Right atrium auricular region (tissue), 2 donors: ENCODE data around the gene ABR. TPM values are rescaled to one million over a fixed set of nuclear protein-coding genes. Genes with fewer than 3 reads are reported as not detected.

ENCODE experiments used
- DNase-seq: peaks from one replicate; pipeline ENCODE4 v3.0.0-alpha.2; 2019; ENCODE audit warnings: low spot score
- H3K27ac ChIP-seq, 2 donors: fragments of 200-600 bp; sonication (generic); 1 replicate in 1 of 2; 2 replicates in 1 of 2; pipeline ENCODE4 v1.5.1; 2016 to 2019
- H3K27me3 ChIP-seq, 2 donors: fragments of 200-600 bp; sonication (generic); one replicate each; pipeline versions ENCODE4 v1.5.1 to v1.6.0; 2017 to 2019
- H3K36me3 ChIP-seq: fragments of 200-600 bp; sonication (generic); one replicate; pipeline ENCODE4 v1.5.1; 2016
- H3K4me1 ChIP-seq, 2 donors: fragments of 200-600 bp; sonication (generic); one replicate each; pipeline versions ENCODE4 v1.5.1 to v1.6.0; 2017 to 2019
- H3K4me3 ChIP-seq, 2 donors: fragments of 200-600 bp; sonication (generic); 1 replicate in 1 of 2; 2 replicates in 1 of 2; pipeline ENCODE4 v1.5.1; 2017 to 2019; ENCODE audit warnings: mild to moderate bottlenecking in 1 of 2, moderate library complexity in 1 of 2
- H3K9me3 ChIP-seq, 2 donors: fragments of 200-600 bp; sonication (generic); one replicate each; pipeline ENCODE4 v1.5.1; 2019
- total RNA-seq, 2 donors: library from RNA; depleted of rRNA; stranded (reverse); fragments of >200 nt; gene quantifications; one replicate each; pipeline ENCODE4 v1.1.0, GENCODE V29; 2016
- TF ChIP-seq, protein P1 (sequence below), 2 donors: fragments of 200-600 bp; sonication (generic); IDR thresholded peaks; one replicate each; pipeline ENCODE4 v1.5.1; 2019; ENCODE audit warnings: antibody characterized with exemption in 2 of 2

The ABR gene
- total RNA-seq, 2 donors from 2014 or later, result 94.9 to 116 TPM

DNA sequence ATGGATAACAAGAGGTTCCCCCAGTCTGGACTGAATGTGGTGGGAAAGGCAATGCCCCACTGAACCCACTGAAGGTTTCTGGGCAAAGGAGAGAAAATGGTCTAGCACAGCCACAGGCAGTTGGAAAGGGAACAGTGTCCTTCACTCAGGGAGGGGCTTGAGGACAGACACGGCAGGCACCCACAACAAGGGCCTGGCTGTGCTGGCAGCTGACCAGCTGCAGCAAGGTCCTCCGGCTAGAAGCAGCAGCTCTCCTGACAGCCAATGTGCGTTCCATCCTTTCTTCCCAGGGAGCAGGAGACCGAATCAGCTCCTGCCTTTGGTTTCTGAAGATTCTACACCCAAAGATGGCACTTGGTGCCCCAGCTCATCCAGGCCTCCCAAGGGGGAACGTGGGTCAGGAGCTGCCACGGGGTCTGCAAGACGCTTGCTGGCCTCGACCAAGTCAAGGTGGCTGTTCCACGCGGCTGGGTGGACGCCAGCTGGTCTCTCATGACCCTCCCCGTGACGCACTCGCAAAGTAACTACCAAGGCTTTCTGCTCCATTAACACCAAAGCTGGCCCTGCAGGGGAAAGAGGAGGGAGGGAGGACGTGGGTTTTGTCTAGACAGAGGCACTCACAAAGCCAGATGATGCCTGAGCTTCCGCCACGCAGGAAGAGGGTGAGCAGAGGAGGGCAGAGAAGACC is 11.1 kb downstream of the ABR start:
- Histone ChIP-seq H3K4me3 (no peak overlapping the region), H3K4me1 (peaks cover 0 to 50% of the 10 kb centered on the region in 2 donors)

DNA sequence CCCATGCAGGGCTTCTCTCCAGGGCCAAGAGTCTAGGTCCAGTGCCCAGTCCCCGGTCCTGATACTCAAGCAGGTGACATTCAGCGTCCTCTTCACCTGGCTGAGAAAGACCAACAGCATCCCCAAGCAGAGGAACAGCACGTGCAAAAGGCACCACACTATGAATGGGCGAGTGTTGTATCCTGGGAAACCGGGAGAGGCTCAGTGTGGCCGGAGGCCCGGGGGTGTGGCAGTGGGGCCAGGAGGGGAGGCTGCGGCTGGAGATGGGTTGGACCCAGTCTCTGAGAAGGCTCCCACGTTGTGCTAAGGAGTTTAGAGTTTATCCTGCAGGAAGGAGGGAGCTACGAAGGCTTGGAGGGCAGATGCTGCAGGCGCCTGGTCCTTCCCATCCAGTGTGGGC is 13.5 kb downstream of the ABR start:
- TF ChIP-seq, protein P1, sequence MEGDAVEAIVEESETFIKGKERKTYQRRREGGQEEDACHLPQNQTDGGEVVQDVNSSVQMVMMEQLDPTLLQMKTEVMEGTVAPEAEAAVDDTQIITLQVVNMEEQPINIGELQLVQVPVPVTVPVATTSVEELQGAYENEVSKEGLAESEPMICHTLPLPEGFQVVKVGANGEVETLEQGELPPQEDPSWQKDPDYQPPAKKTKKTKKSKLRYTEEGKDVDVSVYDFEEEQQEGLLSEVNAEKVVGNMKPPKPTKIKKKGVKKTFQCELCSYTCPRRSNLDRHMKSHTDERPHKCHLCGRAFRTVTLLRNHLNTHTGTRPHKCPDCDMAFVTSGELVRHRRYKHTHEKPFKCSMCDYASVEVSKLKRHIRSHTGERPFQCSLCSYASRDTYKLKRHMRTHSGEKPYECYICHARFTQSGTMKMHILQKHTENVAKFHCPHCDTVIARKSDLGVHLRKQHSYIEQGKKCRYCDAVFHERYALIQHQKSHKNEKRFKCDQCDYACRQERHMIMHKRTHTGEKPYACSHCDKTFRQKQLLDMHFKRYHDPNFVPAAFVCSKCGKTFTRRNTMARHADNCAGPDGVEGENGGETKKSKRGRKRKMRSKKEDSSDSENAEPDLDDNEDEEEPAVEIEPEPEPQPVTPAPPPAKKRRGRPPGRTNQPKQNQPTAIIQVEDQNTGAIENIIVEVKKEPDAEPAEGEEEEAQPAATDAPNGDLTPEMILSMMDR (IDR thresholded peaks at IDR 0.05), result no peak
- Histone ChIP-seq H3K36me3 (no peaks in the 10 kb centered on the region), H3K27ac (peak overlapping the region in 1 of 2 donors; percentile 11), H3K4me3 (no peak overlapping the region), H3K4me1 (peaks cover 0 to 36% of the 10 kb centered on the region in 2 donors), H3K9me3 (no peaks in the 10 kb centered on the region), H3K27me3 (no peaks in the 10 kb centered on the region)
- no peak for DNase-seq

More for the DNA sequence above, 11.1 kb downstream of the ABR start:
- TF ChIP-seq, protein P1 (IDR thresholded peaks at IDR 0.05), result no peak
- DNase-seq, result no peak
- no peaks in the 10 kb centered on the region for H3K27me3 ChIP-seq
- H3K27ac ChIP-seq, result no peak overlapping the region
- no peaks in the 10 kb centered on the region for H3K9me3 ChIP-seq
- H3K36me3 ChIP-seq, result no peaks in the 10 kb centered on the region

DNA sequence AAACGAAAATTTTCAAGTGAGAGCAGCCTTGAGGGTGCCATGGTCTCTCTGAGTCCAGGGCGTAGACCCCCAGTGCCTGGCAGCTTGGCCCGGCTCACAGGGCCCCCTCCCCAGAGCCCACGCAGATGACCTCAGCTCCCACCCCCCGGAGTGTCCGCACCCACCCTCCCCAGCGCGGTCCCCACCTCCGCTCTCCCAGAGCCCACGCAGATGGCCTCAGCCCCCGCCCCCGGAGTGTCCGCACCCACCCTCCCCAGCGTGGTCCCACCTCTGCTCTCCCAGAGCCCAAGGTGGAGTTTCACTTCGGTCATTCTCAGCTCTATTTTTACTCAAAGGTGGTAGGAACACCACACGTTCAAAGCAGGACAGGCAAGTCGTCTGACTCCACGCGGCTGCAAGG is 13.9 kb downstream of the ABR start:
- Histone ChIP-seq H3K36me3 (no peaks in the 10 kb centered on the region), H3K27me3 (no peaks in the 10 kb centered on the region), H3K9me3 (no peaks in the 10 kb centered on the region), H3K4me3 (no peak overlapping the region), H3K27ac (peak overlapping the region; percentile 11 to 22), H3K4me1 (peaks cover 0 to 32% of the 10 kb centered on the region in 2 donors)
- no peak for DNase-seq
- TF ChIP-seq, protein P1 (IDR thresholded peaks at IDR 0.05), result no peak

DNA sequence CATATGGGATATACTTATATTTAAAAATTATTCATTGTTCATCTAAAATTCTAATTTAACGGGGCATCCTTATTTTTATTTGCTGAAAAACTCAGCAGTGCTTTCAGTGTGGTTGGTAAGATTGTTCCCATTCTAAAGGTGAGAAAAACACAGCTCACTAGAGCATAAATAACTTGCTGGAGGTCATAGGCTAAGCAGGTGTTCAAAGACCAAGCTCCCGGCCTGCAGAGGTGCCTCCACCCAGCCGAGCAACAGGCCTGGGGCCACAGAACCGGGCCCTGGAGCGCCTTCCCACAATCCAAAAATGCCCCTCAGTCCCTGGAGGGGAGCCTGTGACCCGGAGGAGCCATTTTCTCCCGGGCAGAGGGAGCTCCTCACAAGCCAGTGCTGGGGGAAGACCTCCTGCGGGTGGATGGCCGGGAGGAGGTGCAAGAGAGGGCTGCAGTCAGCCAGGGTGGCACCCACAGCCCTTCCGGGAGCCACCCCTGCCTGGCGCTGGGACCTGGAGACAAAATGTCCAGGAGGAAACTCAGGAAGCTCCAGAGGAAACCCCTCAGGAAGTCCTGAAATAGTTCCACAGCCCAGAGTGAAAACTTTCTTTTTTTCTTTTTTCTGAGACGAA is 14.7 kb downstream of the ABR start:
- no peak overlapping the region for H3K4me3 ChIP-seq
- peak overlapping the region; percentile 11 to 22 for H3K27ac ChIP-seq
- no peaks in the 10 kb centered on the region for H3K27me3 ChIP-seq
- DNase-seq, result no peak
- peaks cover 0 to 32% of the 10 kb centered on the region in 2 donors for H3K4me1 ChIP-seq
- TF ChIP-seq, protein P1 (IDR thresholded peaks at IDR 0.05), result peak in 1 of 2 donors; percentile 35
- H3K36me3 ChIP-seq, result no peaks in the 10 kb centered on the region
- no peaks in the 10 kb centered on the region for H3K9me3 ChIP-seq

DNA sequence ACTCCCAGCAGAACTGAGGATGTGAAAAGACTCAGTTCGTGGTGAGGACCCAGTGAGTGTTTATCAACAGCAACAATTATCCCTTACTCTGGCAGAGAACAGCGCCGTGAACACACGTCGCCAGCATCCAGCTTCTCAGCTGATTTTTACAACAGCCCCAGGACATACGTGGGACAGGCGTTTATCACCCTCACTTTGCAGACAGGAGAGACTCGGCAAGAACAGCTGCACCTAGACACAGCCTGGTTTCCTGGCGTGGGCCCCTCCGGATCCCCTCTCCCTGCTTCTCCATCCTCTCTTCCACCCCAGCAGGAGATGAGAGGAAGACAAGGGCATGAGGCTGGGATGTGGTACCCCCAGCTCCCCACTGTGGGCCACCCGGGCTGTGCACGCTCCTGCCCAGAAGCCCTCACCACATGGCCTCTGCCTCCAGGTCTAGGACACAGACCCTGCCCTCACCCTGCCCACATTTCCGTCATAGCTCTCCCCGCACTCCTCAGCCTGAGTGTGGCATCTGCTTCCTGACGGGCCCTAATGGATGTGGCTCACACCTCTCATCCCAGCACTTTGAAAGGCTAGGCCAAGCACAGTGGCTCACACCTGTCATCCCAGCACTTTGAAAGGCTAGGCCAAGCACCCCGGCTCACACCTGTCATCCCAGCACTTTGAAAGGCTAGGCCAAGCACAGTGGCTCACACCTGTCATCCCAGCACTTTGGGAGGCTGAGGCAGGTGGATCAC is 17.5 kb downstream of the ABR start:
- TF ChIP-seq, protein P1 (IDR thresholded peaks at IDR 0.05), result no peak
- H3K36me3 ChIP-seq, result peaks cover 8% of the 10 kb centered on the region
- no peaks in the 10 kb centered on the region for H3K9me3 ChIP-seq
- H3K4me3 ChIP-seq, result no peak overlapping the region
- no peak overlapping the region for H3K27ac ChIP-seq
- H3K27me3 ChIP-seq, result no peaks in the 10 kb centered on the region
- H3K4me1 ChIP-seq, result peaks cover 0 to 20% of the 10 kb centered on the region in 2 donors
- DNase-seq, result no peak
